Neuronal stem cell (in vitro differentiated cells): Measurements from ENCODE around the gene NMUR1.

Experiments
- DNase-seq: peaks from one replicate; pipeline ENCODE4 v3.0.0-alpha.2; 2013; ENCODE audit warnings: low spot score
- H2AFZ ChIP-seq: one replicate; pipeline ENCODE4 v1.6.1; 2013; ENCODE audit warnings: mild to moderate bottlenecking, low read length, inconsistent platforms
- H2AK5ac ChIP-seq: 2 replicates; pipeline ENCODE4 v1.6.1; 2013; ENCODE audit warnings: low read depth, mild to moderate bottlenecking, inconsistent platforms, low read length, moderate library complexity, mixed read lengths
- H2BK120ac ChIP-seq: 2 replicates; pipeline ENCODE4 v1.6.1; 2013; ENCODE audit warnings: low read depth, mild to moderate bottlenecking, inconsistent platforms, low read length, moderate library complexity, mixed read lengths
- H2BK12ac ChIP-seq: one replicate; pipeline ENCODE4 v1.6.1; 2013; ENCODE audit warnings: low read length, inconsistent platforms
- H2BK15ac ChIP-seq: 2 replicates; pipeline ENCODE4 v1.6.1; 2013; ENCODE audit warnings: mild to moderate bottlenecking, low read length, inconsistent platforms, mixed read lengths
- H2BK5ac ChIP-seq: one replicate; pipeline ENCODE4 v1.6.1; 2013; ENCODE audit warnings: inconsistent platforms, mild to moderate bottlenecking, low read length, moderate library complexity
- H3K14ac ChIP-seq: one replicate; pipeline ENCODE4 v1.6.1; 2013; ENCODE audit warnings: low read length, inconsistent platforms
- H3K18ac ChIP-seq: 2 replicates; pipeline ENCODE4 v1.6.1; 2013; ENCODE audit warnings: low read length, inconsistent platforms
- H3K23ac ChIP-seq: 2 replicates; pipeline ENCODE4 v1.6.1; 2013; ENCODE audit warnings: low read depth, mild to moderate bottlenecking, mixed read lengths, low read length, inconsistent platforms; ENCODE audit not compliant: poor library complexity
- H3K27ac ChIP-seq: replicated peaks from 3 replicates; pipeline ENCODE4 v1.5.1; 2013; ENCODE audit warnings: low read length, inconsistent platforms
- H3K27me3 ChIP-seq, 3 experiments: 2 replicates each; pipeline ENCODE4 v1.6.1; 2013; ENCODE audit warnings: low read length in 3 of 3, mild to moderate bottlenecking in 2 of 3, inconsistent platforms in 1 of 3, low read depth in 1 of 3, mixed read lengths in 1 of 3, moderate library complexity in 1 of 3; ENCODE audit not compliant: control insufficient read depth in 3 of 3, insufficient read depth in 3 of 3
- H3K36me3 ChIP-seq, 2 donors: replicated peaks in 1 of 2; 2 replicates each; pipeline ENCODE4 v1.6.1; 2013; ENCODE audit warnings: low read length in 2 of 2; ENCODE audit not compliant: control insufficient read depth in 2 of 2, insufficient read depth in 2 of 2
- H3K4ac ChIP-seq: 2 replicates; pipeline ENCODE4 v1.6.1; 2013; ENCODE audit warnings: inconsistent platforms, mild to moderate bottlenecking, low read length, moderate library complexity
- H3K4me1 ChIP-seq, 2 donors: 1 replicate in 1 of 2; 2 replicates in 1 of 2; pipeline ENCODE4 v1.6.1; 2013; ENCODE audit warnings: low read length in 2 of 2, low read depth in 1 of 2; ENCODE audit not compliant: control insufficient read depth in 2 of 2, insufficient read depth in 1 of 2
- H3K4me2 ChIP-seq: one replicate; pipeline ENCODE4 v1.6.1; 2013; ENCODE audit warnings: mild to moderate bottlenecking, low read length, inconsistent platforms; ENCODE audit not compliant: insufficient read depth, poor library complexity, severe bottlenecking
- H3K4me3 ChIP-seq, 2 donors: 2 replicates each; pipeline ENCODE4 v1.5.1; 2013; ENCODE audit warnings: low read length in 2 of 2, mild to moderate bottlenecking in 2 of 2, inconsistent platforms in 1 of 2, moderate library complexity in 1 of 2
- H3K79me1 ChIP-seq: one replicate; pipeline ENCODE4 v1.6.1; 2013; ENCODE audit warnings: low read depth, mild to moderate bottlenecking, inconsistent platforms, low read length, moderate library complexity
- H3K9ac ChIP-seq: one replicate; pipeline ENCODE4 v1.6.1; 2013; ENCODE audit warnings: mild to moderate bottlenecking, low read depth, low read length, inconsistent platforms; ENCODE audit not compliant: poor library complexity
- H3K9me3 ChIP-seq, 2 donors: replicated peaks in 1 of 2; 2 replicates each; pipeline versions ENCODE3 to v1.6.1; 2013; ENCODE audit warnings: low read length in 2 of 2, mild to moderate bottlenecking in 2 of 2, inconsistent platforms in 1 of 2, low read depth in 1 of 2, mixed read lengths in 1 of 2, moderate library complexity in 1 of 2; ENCODE audit not compliant: control insufficient read depth in 2 of 2, insufficient read depth in 1 of 2
- H4K8ac ChIP-seq: one replicate; pipeline ENCODE4 v1.6.1; 2013; ENCODE audit warnings: low read depth, mild to moderate bottlenecking, inconsistent platforms, low read length, moderate library complexity
- H4K91ac ChIP-seq: one replicate; pipeline ENCODE4 v1.6.1; 2013; ENCODE audit warnings: low read length, low read depth, mild to moderate bottlenecking, inconsistent platforms; ENCODE audit not compliant: poor library complexity
- WGBS, 2 donors: extraction: QIAGEN DNeasy Blood & Tissue Kit; methylation state at CpG; one replicate each; pipeline ENCODE4 v1.1.7; 2013; ENCODE audit warnings: missing lambda C conversion rate in 2 of 2, mixed read lengths in 1 of 2; ENCODE audit not compliant: insufficient read length in 2 of 2, insufficient replicate concordance in 1 of 2; ENCODE audit errors: extremely low coverage in 2 of 2; 5-methylcytosine and 5-hydroxymethylcytosine counted together

The NMUR1 gene

DNA sequence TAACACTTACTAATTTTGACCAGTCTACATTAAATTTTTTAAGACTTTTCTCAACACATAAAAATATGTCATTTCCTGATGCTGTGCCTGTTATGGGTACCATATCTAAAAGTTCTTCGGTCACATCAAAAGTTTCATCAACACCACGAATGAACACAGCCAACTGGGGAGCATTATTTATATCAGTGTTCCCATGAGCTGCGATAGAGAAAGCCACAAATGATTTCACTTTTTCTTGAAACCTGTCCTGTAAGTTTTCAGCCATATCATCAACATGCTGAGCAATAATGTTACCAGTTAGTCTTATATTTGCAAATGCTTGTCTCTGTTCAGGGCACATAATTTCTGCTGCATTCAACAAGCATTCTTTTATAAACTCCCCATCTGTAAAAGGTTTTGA, 35.6 kb downstream of the NMUR1 start:
- Histone ChIP-seq H2BK120ac (no peak overlapping the region), H4K8ac (no peak overlapping the region), H4K91ac (no peak overlapping the region), H3K4me1 (no peaks in the 10 kb centered on the region), H2BK12ac (no peak overlapping the region), H3K18ac (no peak overlapping the region), H3K79me1 (no peaks in the 10 kb centered on the region), H3K4me2 (no peak overlapping the region), H3K14ac (no peak overlapping the region), H3K23ac (no peak overlapping the region), H2AFZ (no peak overlapping the region), H3K27ac (no peak overlapping the region), H3K27me3 (no peaks in the 10 kb centered on the region), H3K36me3 (peaks cover 0 to 2% of the 10 kb centered on the region in 2 donors), H3K4me3 (no peak overlapping the region), H2BK5ac (no peak overlapping the region), H3K9ac (no peak overlapping the region), H3K9me3 (no peaks in the 10 kb centered on the region), H2BK15ac (no peak overlapping the region), H3K4ac (no peak overlapping the region), H2AK5ac (no peak overlapping the region)
- DNase-seq = no peak
- WGBS, 2 donors = no CpG with 5 or more reads among the region's 3 CpGs

DNA sequence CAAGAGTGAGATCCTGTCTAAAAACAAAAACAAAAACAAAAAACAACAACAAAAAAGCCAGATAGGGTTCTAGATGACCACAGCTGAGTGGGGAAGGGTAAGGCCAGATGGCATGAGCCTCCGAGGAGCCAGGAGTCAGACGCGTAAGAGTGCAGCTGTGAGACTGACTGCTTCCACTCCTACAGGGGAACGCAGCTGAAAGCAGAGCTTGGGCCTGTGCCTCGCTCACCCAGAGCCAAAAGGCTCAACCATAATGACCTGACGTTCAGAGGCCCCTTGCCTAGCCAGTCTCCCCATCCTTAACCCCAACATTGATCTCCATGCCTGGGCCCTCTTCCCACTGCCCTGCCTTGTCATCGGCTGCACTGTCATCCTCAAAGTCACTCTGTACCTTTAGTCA, 39.4 kb downstream of the NMUR1 start:
- H2BK15ac ChIP-seq = no peak overlapping the region

DNA sequence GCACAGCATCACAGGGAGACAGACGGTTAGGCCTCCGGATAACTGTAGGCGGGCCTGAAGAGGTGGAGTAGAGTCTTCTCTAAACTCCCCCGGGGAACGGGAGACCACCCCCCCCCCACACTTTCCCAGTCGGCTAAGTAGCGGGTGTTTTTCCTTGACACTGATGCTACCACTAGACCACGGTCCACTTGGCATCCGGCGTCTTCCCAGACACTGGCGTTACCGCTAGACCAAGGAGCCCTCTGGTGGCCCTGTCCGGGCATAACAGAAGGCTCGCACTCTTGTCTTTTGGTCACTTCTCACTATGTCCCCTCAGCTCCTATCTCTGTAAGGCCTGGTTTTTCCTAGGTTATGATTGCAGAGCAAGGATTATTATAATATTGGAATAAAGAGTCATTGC, 40.3 kb downstream of the NMUR1 start:
- Histone ChIP-seq H3K27me3 (no peaks in the 10 kb centered on the region), H3K9ac (no peak overlapping the region), H4K8ac (no peak overlapping the region), H3K23ac (no peak overlapping the region), H4K91ac (no peak overlapping the region), H3K79me1 (no peaks in the 10 kb centered on the region), H3K4me2 (no peak overlapping the region), H3K9me3 (no peaks in the 10 kb centered on the region), H3K18ac (no peak overlapping the region), H3K4me3 (no peak overlapping the region), H3K36me3 (no peaks in the 10 kb centered on the region), H2BK12ac (no peak overlapping the region), H3K14ac (no peak overlapping the region), H3K27ac (no peak overlapping the region), H2BK5ac (no peak overlapping the region), H2AK5ac (no peak overlapping the region), H2AFZ (no peak overlapping the region), H2BK120ac (no peak overlapping the region), H2BK15ac (no peak overlapping the region), H3K4ac (no peak overlapping the region), H3K4me1 (no peaks in the 10 kb centered on the region)
- no CpG with 5 or more reads among the region's 14 CpGs for WGBS, 2 donors
- DNase-seq = no peak

More for the DNA sequence above, 39.4 kb downstream of the NMUR1 start:
- Histone ChIP-seq H4K8ac (no peak overlapping the region), H3K27me3 (no peaks in the 10 kb centered on the region), H3K4ac (no peak overlapping the region), H3K36me3 (peaks cover 0 to 2% of the 10 kb centered on the region in 2 donors), H2BK12ac (peak overlapping the region; percentile 23), H3K79me1 (no peaks in the 10 kb centered on the region), H2AK5ac (no peak overlapping the region), H2BK120ac (no peak overlapping the region), H2BK5ac (peak overlapping the region; percentile 7), H3K4me3 (no peak overlapping the region), H3K18ac (no peak overlapping the region), H3K27ac (no peak overlapping the region), H3K23ac (no peak overlapping the region), H3K4me2 (no peak overlapping the region), H3K9me3 (no peaks in the 10 kb centered on the region), H4K91ac (no peak overlapping the region), H2AFZ (no peak overlapping the region), H3K14ac (no peak overlapping the region), H3K9ac (no peak overlapping the region), H3K4me1 (no peaks in the 10 kb centered on the region)
- no CpG with 5 or more reads among the region's 7 CpGs for WGBS, 2 donors
- no peak for DNase-seq

DNA sequence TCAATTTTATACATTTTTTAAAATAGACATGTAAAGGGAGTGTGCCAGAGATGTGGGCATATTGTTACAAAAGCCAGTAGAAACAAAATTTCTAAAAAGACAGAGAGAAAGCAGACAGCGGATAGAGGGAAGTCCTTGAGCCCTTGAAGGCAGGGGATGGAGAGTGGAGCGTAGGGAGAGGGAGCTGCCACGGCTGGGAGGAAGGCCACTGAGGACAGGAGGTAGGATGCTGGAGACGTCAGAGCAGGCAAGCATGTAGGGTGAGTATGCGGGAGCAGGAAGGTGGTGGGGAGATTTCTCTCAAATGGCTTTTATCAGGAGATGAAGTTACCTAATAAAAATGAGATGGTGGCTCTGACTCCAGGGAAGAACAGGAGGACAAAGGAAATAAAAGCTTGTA, 41.9 kb downstream of the NMUR1 start:
- H3K4me2 ChIP-seq = no peak overlapping the region
- no peaks in the 10 kb centered on the region for H3K9me3 ChIP-seq
- no peak overlapping the region for H2BK12ac ChIP-seq
- no peak overlapping the region for H3K9ac ChIP-seq
- no peak overlapping the region for H3K23ac ChIP-seq
- H3K18ac ChIP-seq = no peak overlapping the region
- no peak overlapping the region for H3K4me3 ChIP-seq
- no CpG with 5 or more reads among the region's 5 CpGs for WGBS, 2 donors
- H2AK5ac ChIP-seq = no peak overlapping the region
- no peak overlapping the region for H3K27ac ChIP-seq
- no peak overlapping the region for H2BK120ac ChIP-seq
- H3K79me1 ChIP-seq = no peaks in the 10 kb centered on the region
- no peaks in the 10 kb centered on the region for H3K36me3 ChIP-seq
- H2BK5ac ChIP-seq = no peak overlapping the region
- H4K91ac ChIP-seq = no peak overlapping the region
- no peaks in the 10 kb centered on the region for H3K27me3 ChIP-seq
- no peak overlapping the region for H3K4ac ChIP-seq
- H2AFZ ChIP-seq = no peak overlapping the region
- no peak overlapping the region for H4K8ac ChIP-seq
- no peak overlapping the region for H2BK15ac ChIP-seq
- no peak for DNase-seq
- H3K14ac ChIP-seq = no peak overlapping the region
- no peaks in the 10 kb centered on the region for H3K4me1 ChIP-seq
